IPS DF 6.9 (cell line): ENCODE data around the gene LRWD1.
"Not testable (repeated sequence)": the region's sequence is repeated elsewhere in the genome, so short reads cannot be mapped to it uniquely, and the experiment has no call there.

Source experiments
- DNase-seq: peaks from one replicate; pipeline ENCODE4 v3.0.0-alpha.2; 2013; ENCODE audit warnings: low read depth, low spot score
- H3K27ac ChIP-seq: one replicate; pipeline ENCODE4 v1.5.1; 2013; ENCODE audit warnings: low read length, control low read depth
- H3K27me3 ChIP-seq: 2 replicates; pipeline ENCODE4 v1.6.1; 2013; ENCODE audit warnings: mild to moderate bottlenecking, low read length; ENCODE audit not compliant: control insufficient read depth, insufficient read depth
- H3K36me3 ChIP-seq: 2 replicates; pipeline ENCODE4 v1.6.1; 2013; ENCODE audit warnings: low read length; ENCODE audit not compliant: control insufficient read depth, insufficient read depth
- H3K4me1 ChIP-seq: 2 replicates; pipeline ENCODE4 v1.6.1; 2013; ENCODE audit warnings: low read length; ENCODE audit not compliant: control insufficient read depth, insufficient read depth
- H3K4me3 ChIP-seq: 2 replicates; pipeline ENCODE4 v1.5.1; 2013; ENCODE audit warnings: mild to moderate bottlenecking, low read length
- H3K9me3 ChIP-seq: 2 replicates; pipeline ENCODE4 v1.6.1; 2013; ENCODE audit warnings: low read length, inconsistent platforms; ENCODE audit not compliant: control insufficient read depth, insufficient read depth
- WGBS: extraction: QIAGEN DNeasy Blood & Tissue Kit; methylation state at CpG from one replicate; pipeline ENCODE4 v1.1.7; 2013; ENCODE audit warnings: mixed read lengths, missing lambda C conversion rate; ENCODE audit not compliant: insufficient read length, insufficient coverage; 5-methylcytosine and 5-hydroxymethylcytosine counted together

The LRWD1 gene

DNA sequence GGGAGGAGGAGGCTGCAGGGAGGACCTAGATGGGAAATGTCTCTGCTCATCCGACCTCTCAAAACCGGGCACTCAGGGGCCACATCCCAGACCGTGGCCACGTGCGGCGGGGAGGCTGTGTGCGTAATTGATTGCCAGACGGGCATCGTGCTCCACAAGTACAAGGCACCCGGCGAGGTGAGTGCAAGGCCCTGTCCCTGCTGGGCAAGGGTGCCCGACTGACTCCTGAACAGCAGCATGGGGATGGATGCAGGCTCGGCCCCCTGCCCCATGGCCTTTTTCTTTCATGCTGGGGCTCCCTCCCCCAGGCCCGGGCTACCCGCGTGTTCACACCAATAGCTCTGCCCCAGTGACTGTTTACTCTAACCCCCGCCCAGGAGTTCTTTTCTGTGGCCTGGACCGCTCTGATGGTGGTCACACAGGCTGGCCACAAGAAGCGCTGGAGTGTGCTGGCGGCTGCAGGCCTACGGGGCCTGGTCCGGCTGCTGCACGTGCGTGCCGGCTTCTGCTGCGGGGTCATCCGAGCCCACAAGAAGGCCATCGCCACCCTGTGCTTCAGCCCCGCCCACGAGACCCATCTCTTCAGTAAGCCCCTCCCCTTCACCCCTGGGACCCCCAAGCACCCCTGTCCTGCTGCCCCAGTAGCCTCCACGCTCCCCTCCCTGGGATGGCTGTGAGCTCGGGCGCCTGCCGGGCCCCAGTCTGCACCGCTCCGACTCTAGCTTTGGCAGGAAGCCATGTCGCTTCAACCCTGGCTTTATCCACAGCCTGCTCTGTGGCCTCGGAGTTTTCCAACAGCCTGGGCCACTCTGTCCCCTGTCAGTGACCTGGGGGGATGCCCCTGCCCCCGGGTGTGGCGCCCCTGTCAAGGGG, 3.9 kb downstream of the LRWD1 start:
- Histone ChIP-seq H3K4me1 (peaks cover 2% of the 10 kb centered on the region; the same call in 1 of the 2 replicates), H3K27me3 (no peaks in the 10 kb centered on the region), H3K27ac (no peak overlapping the region), H3K36me3 (peaks cover 19% of the 10 kb centered on the region), H3K4me3 (no peak overlapping the region), H3K9me3 (no peaks in the 10 kb centered on the region)
- no peak for DNase-seq
- WGBS = no CpG with 5 or more reads among the region's 40 CpGs

DNA sequence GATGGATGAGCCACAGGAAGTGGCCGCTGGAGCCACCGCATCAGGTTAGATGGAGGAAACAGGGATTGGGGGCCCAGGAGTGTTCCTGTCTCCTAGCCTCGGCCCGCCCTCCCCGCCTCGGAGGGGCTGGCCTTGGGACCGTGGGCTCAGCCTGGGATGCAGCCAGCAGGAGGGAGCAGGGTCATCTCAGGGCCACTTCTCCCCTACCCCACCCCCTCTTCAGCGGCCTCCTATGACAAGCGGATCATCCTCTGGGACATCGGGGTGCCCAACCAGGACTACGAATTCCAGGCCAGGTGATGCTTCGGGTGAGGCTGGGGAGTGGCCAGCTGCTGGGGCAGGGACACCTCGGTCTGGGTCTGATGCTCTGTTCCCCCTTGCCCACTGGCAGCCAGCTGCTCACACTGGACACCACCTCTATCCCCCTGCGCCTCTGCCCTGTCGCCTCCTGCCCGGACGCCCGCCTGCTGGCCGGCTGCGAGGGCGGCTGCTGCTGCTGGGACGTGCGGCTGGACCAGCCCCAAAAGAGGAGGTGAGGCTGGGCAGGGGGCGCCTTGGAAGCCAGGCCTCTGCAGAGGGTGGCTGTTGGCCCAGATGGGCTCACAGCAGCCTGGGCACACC, 4.7 kb downstream of the LRWD1 start:
- DNase-seq = no peak
- Histone ChIP-seq H3K27me3 (no peaks in the 10 kb centered on the region), H3K4me3 (no peak overlapping the region), H3K9me3 (no peaks in the 10 kb centered on the region), H3K4me1 (no peaks in the 10 kb centered on the region), H3K36me3 (peaks cover 21% of the 10 kb centered on the region), H3K27ac (no peak overlapping the region)
- WGBS = no CpG with 5 or more reads among the region's 24 CpGs

DNA sequence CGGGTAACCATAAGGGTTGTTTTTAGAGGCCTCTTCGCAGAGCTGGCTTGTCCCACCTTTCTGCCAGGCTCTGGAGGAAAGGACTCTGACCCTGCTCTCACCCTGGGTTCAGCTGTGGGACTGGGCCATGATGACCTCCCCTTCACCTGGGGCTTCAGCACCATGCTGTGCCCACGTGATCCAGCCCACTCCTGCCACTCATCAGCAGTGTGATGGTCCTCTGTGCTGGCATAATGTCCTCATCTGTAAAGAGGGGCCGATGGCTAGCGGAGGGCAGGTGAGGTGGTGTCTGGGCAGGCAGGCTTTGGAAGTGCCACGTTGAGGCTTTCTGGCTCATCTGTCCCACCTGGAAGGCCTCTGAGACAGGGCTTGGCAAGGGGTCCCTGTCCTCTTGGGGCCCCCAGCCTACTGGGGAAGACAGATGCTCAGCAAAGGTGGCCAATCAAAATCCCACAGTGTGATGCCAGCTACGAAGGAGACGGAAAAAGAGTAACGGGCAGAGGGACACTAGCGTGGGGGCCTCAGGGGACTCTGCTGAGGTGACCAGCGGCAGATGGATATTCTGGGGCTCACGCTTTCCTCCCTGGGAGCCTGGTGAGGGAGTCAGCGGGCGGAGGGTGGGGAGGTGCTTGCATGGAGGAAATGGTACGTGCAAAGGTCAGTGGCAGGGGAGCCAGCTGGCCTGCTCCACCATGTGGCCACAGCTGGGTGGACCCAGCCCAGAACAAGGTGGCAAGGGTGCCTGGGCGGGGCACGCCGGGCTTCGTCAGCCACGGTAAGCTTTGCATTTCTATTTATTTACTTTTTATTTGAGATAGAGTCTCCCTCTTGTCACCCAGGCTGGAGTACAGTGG, 5.4 kb downstream of the LRWD1 start:
- no peaks in the 10 kb centered on the region for H3K9me3 ChIP-seq
- no peak for DNase-seq
- no peaks in the 10 kb centered on the region for H3K27me3 ChIP-seq
- no peaks in the 10 kb centered on the region for H3K4me1 ChIP-seq
- H3K36me3 ChIP-seq = peaks cover 21% of the 10 kb centered on the region
- H3K4me3 ChIP-seq = no peak overlapping the region
- H3K27ac ChIP-seq = no peak overlapping the region
- WGBS = no CpG with 5 or more reads among the region's 20 CpGs

DNA sequence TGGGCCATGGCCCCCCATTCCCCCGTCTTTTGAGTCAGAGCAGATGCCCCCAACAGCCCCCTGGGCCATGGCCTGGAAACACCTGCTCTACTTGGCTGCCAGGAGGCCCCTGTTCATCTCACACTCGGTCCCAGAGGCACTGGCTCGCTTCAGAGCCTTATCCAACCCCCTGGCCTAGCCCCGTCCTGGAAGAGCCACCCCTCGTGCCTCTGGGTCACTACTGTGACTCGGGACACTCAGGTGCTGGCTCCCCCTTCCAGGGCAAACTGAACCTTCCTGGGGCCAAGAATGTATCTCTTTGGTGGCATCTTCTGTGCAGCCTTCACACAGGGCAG, 7.0 kb downstream of the LRWD1 start:
- Histone ChIP-seq H3K27me3 (no peaks in the 10 kb centered on the region), H3K27ac (no peak overlapping the region), H3K36me3 (peaks cover 21% of the 10 kb centered on the region), H3K4me1 (no peaks in the 10 kb centered on the region), H3K4me3 (no peak overlapping the region), H3K9me3 (no peaks in the 10 kb centered on the region)
- DNase-seq = no peak
- WGBS = no CpG with 5 or more reads among the region's 6 CpGs

DNA sequence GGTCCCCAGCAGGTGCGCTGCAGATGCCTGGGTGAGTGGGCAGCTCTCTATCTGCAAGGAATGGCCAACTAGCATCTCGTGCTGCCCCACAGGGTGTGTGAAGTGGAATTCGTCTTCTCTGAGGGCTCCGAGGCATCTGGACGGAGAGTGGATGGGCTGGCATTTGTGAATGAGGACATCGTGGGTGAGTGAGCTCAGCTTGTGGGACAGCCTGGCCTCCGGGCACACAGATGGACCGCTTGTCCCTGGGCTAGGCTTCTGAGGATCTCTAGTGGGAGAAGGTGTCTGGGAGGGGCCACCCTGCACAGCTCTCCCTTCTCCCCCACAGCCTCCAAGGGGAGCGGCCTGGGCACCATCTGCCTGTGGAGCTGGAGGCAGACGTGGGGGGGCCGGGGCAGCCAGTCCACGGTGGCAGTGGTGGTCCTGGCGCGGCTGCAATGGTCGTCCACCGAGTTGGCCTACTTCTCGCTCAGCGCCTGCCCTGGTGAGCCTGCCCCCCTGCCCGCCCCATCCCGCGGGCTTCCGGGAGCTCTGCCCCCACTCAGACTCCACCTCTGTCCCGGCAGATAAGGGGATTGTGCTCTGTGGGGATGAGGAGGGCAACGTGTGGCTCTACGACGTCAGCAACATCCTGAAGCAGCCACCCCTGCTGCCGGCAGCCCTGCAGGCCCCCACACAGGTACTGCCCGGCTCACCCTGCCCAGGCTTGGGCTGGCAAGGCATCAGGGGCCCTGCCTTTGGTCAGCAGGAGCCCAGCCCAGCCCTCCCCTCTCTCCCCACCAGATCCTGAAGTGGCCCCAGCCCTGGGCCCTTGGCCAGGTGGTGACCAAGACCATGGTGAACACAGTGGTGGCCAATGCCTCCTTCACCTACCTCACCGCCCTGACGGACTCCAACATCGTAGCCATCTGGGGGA, 7.6 kb downstream of the LRWD1 start:
- no peaks in the 10 kb centered on the region for H3K27me3 ChIP-seq
- no CpG with 5 or more reads among the region's 31 CpGs for WGBS
- no peaks in the 10 kb centered on the region for H3K9me3 ChIP-seq
- H3K36me3 ChIP-seq = peaks cover 19% of the 10 kb centered on the region
- no peak for DNase-seq
- no peak overlapping the region for H3K4me3 ChIP-seq
- no peaks in the 10 kb centered on the region for H3K4me1 ChIP-seq
- H3K27ac ChIP-seq = no peak overlapping the region

DNA sequence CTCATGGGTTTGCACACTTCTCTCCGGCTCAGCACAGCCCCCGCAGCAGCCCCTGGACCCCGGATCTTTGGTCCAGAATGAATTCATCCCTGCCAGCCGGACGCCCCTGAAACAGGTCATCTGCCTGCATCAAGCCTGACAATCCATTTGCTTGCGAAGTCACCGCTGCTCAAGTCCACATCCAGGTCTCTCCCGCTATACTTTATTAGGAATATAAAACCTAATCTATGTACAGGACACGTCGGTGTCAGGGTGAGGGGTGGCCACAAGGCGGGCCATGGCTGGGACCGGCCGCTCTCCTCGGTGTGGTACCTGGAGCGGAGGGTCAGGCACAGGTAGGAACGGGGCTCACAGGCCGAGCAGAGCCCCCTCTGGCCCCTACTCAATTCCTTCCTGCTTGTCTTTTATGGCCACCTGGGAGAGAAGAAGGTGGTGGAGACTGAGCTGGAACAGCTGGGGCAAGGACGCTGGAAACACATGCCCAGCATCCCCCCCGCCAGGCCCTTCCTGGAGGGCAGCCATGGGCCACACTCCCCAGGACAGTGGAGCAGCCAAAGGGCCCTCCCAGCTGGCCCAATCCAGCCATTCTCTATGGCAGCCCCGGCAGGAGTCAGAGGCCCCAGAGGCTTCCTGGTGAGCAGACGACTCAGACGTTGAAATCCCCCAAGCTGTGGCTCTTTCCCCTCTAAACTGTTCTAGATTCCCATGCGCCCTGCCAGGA, 8.6 kb downstream of the LRWD1 start:
- no CpG with 5 or more reads among the region's 23 CpGs for WGBS
- Histone ChIP-seq H3K36me3 (peaks cover 14% of the 10 kb centered on the region), H3K4me1 (no peaks in the 10 kb centered on the region), H3K4me3 (no peak overlapping the region), H3K9me3 (no peaks in the 10 kb centered on the region), H3K27ac (no peak overlapping the region), H3K27me3 (no peaks in the 10 kb centered on the region)
- DNase-seq = no peak

DNA sequence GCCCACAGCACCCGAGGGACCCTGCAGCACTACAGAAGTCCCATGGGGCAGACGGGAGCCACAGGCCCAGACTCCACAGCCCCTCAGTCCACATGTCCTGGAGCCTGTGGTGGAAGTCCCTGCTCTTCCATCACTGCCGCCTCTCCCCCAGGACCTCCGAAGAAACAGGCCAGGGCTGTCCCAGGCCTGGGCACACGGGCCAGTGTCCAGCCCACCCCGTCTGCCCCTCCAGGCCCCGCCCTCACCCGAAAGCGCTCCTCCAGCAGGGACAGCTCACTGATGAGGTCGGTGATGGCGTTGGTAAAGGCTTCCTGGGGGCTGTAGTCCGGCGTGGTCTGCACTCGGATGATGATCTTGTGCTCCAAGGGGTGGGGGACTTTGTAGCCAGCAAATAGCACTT, 9.3 kb downstream of the LRWD1 start:
- peaks cover 14% of the 10 kb centered on the region for H3K36me3 ChIP-seq
- H3K27ac ChIP-seq, H3K4me1 ChIP-seq, H3K27me3 ChIP-seq, H3K9me3 ChIP-seq, H3K4me3 ChIP-seq, DNase-seq: not testable (repeated sequence)
- WGBS = no CpG with 5 or more reads among the region's 14 CpGs

DNA sequence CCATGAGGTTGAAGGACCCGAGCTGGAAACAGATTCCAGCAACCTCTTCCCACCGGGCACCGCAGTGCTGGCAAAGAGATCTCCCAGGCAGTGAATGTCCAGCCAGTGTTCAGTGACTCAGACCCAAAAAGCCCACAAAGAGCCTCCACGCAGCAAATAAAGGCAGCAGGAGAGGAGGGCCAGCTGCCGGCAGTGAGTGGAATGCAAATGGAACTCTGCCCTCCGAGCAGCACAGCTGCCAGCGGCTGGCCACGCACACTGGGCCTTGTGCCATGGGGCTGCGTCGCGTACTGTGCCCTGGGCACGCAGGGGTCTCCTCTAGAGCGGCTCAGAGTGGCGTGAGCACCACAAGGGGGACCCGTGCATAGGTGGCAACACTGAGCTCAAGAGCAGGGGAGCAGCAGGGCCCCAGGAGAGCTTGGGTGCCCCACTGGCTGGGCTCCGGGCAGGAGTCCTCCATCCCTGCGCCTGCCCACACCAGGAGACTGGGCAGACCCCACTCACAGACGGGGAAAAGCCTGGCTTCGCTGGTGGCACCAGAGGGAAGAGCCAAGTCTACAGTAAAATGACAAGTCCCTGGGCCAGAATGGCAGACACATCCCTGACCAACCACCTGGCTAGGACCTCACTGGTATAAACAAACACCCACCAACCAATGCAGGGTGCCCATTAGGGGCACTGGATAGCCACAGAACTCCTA, 10.1 kb downstream of the LRWD1 start:
- H3K4me1 ChIP-seq, H3K4me3 ChIP-seq, DNase-seq, H3K27me3 ChIP-seq, H3K27ac ChIP-seq, H3K9me3 ChIP-seq: not testable (repeated sequence)
- peaks cover 14% of the 10 kb centered on the region for H3K36me3 ChIP-seq
- no CpG with 5 or more reads among the region's 19 CpGs for WGBS
